ENCODE data around the gene PIK3R6.
A peak's percentile ranks its signal among the peaks of the same experiment; 100 is the strongest.
"Not testable (repeated sequence)": the region's sequence is repeated elsewhere in the genome, so short reads cannot be mapped to it uniquely, and the experiment has no call there.

PIK3R6 gene

GRCh38 chr17:8872036-8872704, 4.7 kb upstream of the PIK3R6 start:
- no peak for DNase-seq

GRCh38 chr17:8871081-8871581, 3.7 kb upstream of the PIK3R6 start:
- DNase-seq, result no peak

- DNase-seq, result no peak
These were observed 3.0 kb upstream of the PIK3R6 start for GRCh38 chr17:8870406-8871040.

- DNase-seq, result no peak
These were observed 1.8 kb upstream of the PIK3R6 start for GRCh38 chr17:8869114-8869815.

- no peak for DNase-seq
These were observed 1.1 kb upstream of the PIK3R6 start for GRCh38 chr17:8868529-8868951.

- DNase-seq, result no peak
These were observed 618 bp upstream of the PIK3R6 start for GRCh38 chr17:8868092-8868491.

- DNase-seq, result no peak
These were observed 1.7 kb downstream of the PIK3R6 start for GRCh38 chr17:8865811-8866210.

- no peak for DNase-seq
These were observed 2.1 kb downstream of the PIK3R6 start for GRCh38 chr17:8865385-8865784.

GRCh38 chr17:8862213-8863056, 5.0 kb downstream of the PIK3R6 start:
- no peak for DNase-seq

GRCh38 chr17:8861495-8862181, 5.8 kb downstream of the PIK3R6 start:
- no peak for DNase-seq

- no peak for DNase-seq
These were observed 7.6 kb downstream of the PIK3R6 start for GRCh38 chr17:8859804-8860430.

GRCh38 chr17:8859027-8859803, 8.3 kb downstream of the PIK3R6 start:
- DNase-seq, result no peak

GRCh38 chr17:8857919-8858318, 9.6 kb downstream of the PIK3R6 start:
- DNase-seq, result peak in 1 of 2 donors; percentile 19

- DNase-seq, result no peak
These were observed 10.5 kb downstream of the PIK3R6 start for GRCh38 chr17:8856869-8857575.

GRCh38 chr17:8856205-8856603, 11.3 kb downstream of the PIK3R6 start:
- not testable (repeated sequence) for DNase-seq

- DNase-seq, result no peak
These were observed 11.8 kb downstream of the PIK3R6 start for GRCh38 chr17:8855477-8856204.

- no peak for DNase-seq
These were observed 15.9 kb downstream of the PIK3R6 start for GRCh38 chr17:8851600-8851999.

- no peak for DNase-seq
These were observed 18.0 kb downstream of the PIK3R6 start for GRCh38 chr17:8849311-8850041.

GRCh38 chr17:8847891-8848290, 19.6 kb downstream of the PIK3R6 start:
- no peak for DNase-seq

Data from stimulated activated CD4-positive, alpha-beta T cell treated with anti-CD3 and anti-CD28 coated beads, Interleukin-2, amount 100 ng/mL, for 24 hours (primary cell).